Stimulated activated CD4-positive, alpha-beta T cell treated with anti-CD3 and anti-CD28 coated beads, Interleukin-1b, Interleukin-23, amount 100 ng/mL, for 1 hour (primary cell): ENCODE results near the gene ZBTB38.

Source experiments
- DNase-seq, 2 donors: peaks; one replicate each; pipeline ENCODE4 v3.0.0-alpha.2; 2020; ENCODE audit warnings: low read depth in 2 of 2

Gene ZBTB38

DNA sequence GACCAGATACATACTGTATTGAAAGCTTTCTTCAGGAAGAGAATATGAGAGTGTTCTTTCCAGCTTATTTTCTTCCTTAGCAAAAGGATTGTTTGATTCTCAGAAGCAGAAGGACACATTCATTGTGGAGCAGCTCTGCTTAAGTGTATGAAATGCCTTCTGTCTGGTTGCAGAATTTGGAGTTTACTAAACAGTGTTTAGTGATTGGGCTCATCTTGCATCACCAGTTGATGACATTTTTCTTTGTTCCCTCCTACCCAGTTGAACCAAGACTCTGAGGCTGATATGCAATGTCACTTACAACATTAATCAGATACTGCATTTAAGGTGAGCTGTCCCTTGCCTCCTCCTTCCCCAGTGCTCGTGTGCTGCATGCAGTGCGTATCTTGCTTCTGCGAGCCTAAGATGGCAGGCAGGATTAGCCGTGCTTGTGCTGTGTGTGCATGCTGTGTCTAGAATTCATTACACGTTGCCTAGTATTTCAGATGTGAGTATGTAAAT lies 18.4 kb downstream of the ZBTB38 start:
- no peak for DNase-seq

DNA sequence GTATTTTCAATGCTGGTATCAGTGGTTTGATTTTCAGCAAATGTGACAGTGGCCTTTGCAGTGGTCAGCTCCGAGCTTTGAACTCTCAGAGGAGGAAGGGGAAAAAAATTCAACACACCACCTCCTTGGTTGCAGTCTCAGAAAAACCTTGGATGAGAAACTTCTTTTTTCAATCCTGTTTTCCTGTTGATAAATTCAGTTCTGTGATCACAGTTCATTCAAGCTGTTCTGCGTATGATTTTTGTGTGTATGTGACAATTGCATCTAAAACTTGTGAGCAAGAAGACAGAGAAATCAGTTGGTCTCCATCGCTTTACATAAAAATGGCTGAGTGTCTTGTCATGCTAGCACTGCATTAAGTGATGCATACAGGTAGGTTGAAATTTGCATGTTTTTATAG lies 19.2 kb downstream of the ZBTB38 start:
- no peak for DNase-seq

- DNase-seq, result no peak
Measured at GRCh38 chr3:141388395-141388794, 20.1 kb downstream of the ZBTB38 start.

DNA sequence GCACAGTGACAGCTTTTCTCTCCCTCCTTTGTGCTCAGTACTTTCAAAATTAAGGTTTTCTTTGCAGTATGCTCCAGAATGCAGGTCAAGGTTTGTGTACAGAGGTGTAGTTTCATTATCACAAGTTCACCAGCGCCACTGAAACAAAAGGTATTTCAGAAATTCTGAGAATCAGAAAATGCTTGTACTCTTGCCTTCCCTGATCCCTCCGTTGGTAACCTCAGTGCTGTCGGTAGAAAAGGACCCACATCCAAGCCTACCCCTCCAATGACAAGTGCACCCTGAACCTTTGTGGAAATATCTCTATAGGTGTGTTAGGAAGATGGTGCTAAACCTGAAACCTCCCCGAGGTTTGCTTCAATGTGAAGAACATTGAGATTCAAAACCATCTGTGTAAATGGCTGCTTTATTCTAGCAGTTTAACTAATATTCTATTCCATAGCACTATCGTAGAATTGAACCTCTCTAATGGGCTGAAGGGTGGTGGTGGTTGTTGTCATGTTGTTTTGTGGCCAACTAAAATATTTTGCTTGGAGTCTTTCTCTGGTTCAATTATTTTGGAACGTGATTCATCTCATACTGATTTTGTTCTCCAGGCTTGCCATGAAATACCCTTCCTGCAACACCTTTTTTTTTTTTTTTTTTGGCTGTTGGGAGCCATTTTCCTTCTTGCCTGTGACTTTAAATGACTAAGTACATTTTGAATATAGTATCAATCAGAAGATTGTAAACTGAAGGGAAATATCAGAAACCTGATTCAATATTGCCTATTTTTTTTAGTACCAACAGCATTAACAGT lies 20.7 kb downstream of the ZBTB38 start:
- DNase-seq, result no peak

- DNase-seq, result no peak
Measured at GRCh38 chr3:141389703-141390102, 21.4 kb downstream of the ZBTB38 start.

- no peak for DNase-seq
Measured at GRCh38 chr3:141390747-141391146, 22.4 kb downstream of the ZBTB38 start.

DNA sequence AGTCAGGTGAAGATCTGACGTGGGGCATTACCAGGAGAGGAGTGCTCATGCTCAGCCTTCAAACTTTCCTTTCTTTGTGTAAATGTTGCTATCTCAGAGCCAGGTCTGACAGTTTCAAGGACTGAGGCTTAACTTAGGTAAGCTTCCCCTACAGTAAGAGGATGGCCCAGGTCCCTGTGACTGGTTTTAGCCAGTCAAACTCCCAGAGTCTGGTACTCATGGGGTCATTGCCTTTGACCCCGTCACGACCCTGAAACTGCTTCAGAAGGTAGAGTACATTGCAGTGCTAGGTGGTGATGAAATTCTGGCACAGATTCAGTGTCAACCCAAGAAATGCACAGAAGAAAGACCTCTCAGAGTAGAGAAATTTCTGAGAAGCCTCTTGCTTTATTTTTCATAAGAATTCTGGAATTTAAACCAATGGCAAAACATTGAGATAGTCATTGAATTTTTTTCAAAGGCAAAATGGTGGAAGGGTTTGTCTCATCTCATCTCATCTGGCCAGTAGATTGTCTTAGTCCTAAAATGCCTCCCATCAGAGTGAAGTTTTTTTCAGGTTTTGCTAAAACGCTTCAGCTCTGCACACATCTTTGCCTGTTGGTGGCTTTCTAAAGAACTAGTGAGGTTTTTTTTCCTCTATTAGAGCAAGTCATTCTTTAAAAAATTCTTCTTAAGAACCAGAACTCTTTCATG lies 23.1 kb downstream of the ZBTB38 start:
- DNase-seq, result no peak

DNA sequence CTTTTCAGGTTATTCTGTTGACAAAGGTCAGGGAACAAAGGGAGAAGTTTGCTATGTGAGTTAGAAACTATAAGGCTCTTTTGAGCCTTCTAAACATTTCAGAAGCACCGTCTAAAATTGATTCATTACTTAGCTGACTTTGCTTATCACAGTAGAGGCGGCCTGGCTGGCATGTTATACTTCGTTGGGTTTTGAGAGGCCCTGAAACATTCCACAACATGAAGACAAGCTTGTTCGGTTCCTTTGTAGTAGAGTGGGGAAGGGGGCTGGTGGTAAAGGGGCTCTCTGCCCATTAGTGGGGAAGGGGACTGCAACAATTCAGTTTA lies 23.6 kb downstream of the ZBTB38 start:
- no peak for DNase-seq

- DNase-seq, result no peak
Measured at GRCh38 chr3:141392416-141392815, 24.1 kb downstream of the ZBTB38 start.

DNA sequence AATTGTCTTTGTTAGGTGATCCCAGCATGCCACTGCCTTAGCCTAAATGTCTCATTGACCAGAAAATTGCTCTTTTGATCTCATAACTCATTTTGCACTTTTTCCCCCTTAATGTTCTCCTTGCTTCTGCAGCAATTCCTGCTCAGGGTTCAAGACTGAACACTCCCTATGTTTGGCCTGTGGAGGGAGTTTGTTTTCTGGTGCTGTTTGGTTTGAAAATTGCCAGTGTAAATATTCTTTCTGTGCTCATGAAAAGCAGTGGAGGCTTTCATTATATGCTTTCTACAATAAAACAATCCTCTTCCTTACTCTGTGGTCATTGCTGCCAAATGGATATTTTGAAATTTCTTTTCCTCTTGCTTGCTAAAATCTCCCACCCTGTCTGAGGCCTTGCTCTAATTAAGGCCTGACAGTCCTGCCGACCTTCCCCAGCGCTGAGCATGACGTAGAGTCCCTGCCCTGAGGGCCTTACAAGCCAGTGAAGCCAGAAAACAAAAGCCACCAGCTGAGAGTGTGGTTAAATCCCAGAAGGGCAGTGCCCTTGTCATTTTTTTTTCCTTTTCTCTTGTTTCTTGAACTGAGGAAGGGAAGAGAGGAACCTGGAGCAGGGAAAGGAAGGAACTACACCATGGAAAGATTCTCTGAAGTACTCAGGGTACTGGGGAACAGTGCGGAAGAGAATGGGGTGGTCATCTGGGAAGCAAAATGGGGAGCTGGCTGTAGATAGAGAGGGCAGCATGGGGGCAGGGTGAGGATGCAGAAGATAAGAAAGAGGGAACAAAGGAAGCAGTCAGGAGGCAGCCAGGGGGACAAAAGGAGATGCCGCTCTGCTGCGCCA lies 24.8 kb downstream of the ZBTB38 start:
- DNase-seq, result no peak

DNA sequence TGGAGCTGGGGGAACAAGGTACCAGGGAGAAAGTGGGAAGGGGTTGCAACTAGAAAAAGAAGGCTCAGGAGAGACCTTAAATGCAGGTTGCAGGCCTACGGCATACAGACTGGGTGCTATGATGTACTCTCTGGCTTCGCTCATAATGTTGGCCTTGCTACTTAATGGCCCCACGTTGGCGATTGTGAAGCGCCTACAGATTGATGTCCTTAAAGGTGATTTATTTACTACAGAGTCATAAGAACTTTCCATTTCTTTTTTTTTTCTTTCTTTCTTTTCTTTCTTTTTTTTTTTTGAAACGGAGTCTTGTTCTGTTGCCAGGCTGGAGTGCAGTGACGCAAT lies 25.4 kb downstream of the ZBTB38 start:
- no peak for DNase-seq

DNA sequence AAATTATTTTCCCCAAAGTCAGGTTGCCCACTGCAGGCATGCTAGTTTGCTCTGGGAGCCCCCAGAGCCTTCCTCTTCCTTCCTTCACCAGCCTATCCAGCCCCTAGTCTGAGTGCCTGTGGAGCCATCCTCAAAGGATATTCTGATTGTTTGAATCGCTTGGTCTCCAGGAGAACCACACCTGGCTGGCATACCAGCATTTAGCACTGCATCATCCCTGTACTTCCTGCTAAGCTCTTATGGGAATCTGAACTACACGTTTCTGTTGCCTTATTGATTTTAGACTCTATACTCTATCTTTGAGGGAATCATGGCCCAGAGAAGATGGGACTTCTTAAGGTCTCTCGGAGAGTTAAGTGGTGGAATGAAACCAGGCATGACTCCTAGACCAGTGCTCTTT lies 26.3 kb downstream of the ZBTB38 start:
- no peak for DNase-seq

- DNase-seq, result no peak
Measured at GRCh38 chr3:141395005-141395589, 26.8 kb downstream of the ZBTB38 start.

DNA sequence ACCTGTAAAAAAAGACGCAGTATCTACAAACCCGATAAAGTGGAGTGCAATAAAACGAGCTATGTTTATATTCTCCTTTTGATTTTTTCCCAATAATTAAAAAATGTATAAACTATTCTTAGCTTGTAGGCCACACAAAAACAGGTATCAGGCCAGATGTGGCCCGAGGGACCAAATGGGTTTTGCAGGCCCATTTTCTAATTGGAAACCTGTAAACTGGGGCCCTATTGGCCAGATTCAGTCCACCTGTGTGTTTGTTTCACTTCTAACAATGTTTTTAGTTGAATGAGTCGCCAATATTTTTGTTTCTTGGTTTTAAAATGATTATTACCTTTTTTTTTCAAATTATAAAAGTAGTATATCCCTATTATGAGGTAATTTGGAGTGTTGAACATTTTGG lies 29.7 kb downstream of the ZBTB38 start:
- no peak for DNase-seq

GRCh38 chr3:141399200-141399599 lies 30.9 kb downstream of the ZBTB38 start:
- no peak for DNase-seq

GRCh38 chr3:141400073-141400971 lies 32.0 kb downstream of the ZBTB38 start:
- no peak for DNase-seq

- DNase-seq, result no peak
Measured at GRCh38 chr3:141401095-141401494, 32.8 kb downstream of the ZBTB38 start.

DNA sequence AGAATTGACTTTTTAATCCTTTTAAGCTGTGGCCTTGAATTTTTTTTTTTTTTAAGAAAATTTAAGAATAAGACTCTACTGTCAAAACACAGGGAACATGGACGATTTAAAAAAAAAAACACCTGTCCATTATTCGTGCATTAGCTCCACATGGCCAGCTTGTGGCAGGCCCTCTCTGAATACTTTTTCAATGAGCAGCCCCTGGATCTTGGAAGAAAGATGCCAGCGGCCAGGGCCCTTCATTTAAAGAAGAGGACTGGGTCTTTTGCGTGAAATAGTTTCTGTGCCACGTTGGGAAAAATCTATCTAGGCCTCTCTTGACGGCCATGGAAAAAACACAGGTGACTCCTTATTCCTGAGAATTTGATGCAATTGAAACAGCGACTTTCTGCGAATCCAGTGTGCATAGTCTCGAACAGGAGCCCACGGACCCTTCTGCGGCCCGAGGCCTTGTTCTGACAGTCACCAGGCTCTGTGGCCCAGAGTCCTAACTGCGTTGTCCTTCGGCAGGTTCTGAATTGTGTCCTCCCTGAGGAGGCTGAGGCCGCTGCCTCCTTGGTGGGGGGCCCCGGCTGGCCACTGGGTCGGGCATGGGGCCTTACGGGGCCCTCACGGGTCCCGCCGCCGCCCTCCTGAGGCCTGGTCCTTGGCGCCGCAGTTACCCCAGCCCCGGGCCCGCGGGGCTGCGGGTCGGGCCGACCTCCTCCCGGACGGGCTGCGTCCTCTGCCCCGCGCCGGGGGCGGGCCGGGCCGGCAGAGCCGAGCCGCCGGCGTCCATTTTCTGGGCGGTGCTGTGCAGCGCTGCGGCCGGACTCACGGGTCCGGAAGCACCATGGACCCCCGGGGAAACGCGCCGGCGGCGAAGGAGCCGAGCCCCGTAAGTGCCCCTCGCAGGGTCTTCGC lies 33.5 kb downstream of the ZBTB38 start:
- peak in 1 of 2 donors; percentile 10 for DNase-seq

- no peak for DNase-seq
Measured at GRCh38 chr3:141402476-141403171, 34.3 kb downstream of the ZBTB38 start.
